Peyer's patch (tissue), 4 donors: ENCODE measurements around the gene PIGX. TPM values are rescaled to one million over a fixed set of nuclear protein-coding genes. Genes with fewer than 3 reads are reported as not detected.
A peak's percentile ranks its signal among the peaks of the same experiment; 100 is the strongest.
"Not testable (repeated sequence)": the region's sequence is repeated elsewhere in the genome, so short reads cannot be mapped to it uniquely, and the experiment has no call there.

Experiments used
- DNase-seq, 3 donors: peaks; one replicate each; pipeline ENCODE4 v3.0.0-alpha.2; 2017 to 2019
- H3K27ac ChIP-seq, 4 donors: fragments of 200-600 bp; sonication (generic); one replicate each; pipeline ENCODE4 v1.5.1; 2016 to 2019
- H3K27me3 ChIP-seq, 2 donors: fragments of 200-600 bp; sonication (generic); one replicate each; pipeline ENCODE4 v1.5.1; 2019
- H3K36me3 ChIP-seq, 3 donors: fragments of 200-600 bp; sonication (generic); one replicate each; pipeline ENCODE4 v1.5.1; 2016 to 2019
- H3K4me1 ChIP-seq, 4 donors: fragments of 200-600 bp; sonication (generic); one replicate each; pipeline ENCODE4 v1.5.1; 2016 to 2019
- H3K4me3 ChIP-seq, 4 donors: fragments of 200-600 bp; sonication (generic); 1 replicate in 3 of 4; 2 replicates in 1 of 4; pipeline ENCODE4 v1.5.1; 2016 to 2019; ENCODE audit warnings: mild to moderate bottlenecking in 1 of 4
- H3K9me3 ChIP-seq, 4 donors: fragments of 200-600 bp; sonication (generic); one replicate each; pipeline ENCODE4 v1.5.1; 2016 to 2019; ENCODE audit warnings: mild to moderate bottlenecking in 1 of 4
- POLR2A ChIP-seq, 2 donors: fragments of 450-650 bp; IDR thresholded peaks; one replicate each; pipeline ENCODE4 v1.5.1; 2017; ENCODE audit warnings: antibody characterized with exemption in 2 of 2, mild to moderate bottlenecking in 2 of 2, moderate library complexity in 2 of 2
- total RNA-seq, 4 donors: library from RNA; depleted of rRNA; stranded (reverse); fragments of >200 nt; gene quantifications; one replicate each; pipeline ENCODE4 v1.1.0, GENCODE V29; 2016
- TF ChIP-seq, protein P1 (sequence below), 6 experiments: fragments of 450-650 bp in 4 of 6; fragments of 200-600 bp in 2 of 6; sonication (generic) in 1 of 6; IDR thresholded peaks; one replicate each; pipeline ENCODE4 v1.5.1; 2017 to 2019; ENCODE audit warnings: antibody characterized with exemption in 6 of 6, mild to moderate bottlenecking in 3 of 6, moderate library complexity in 1 of 6

Gene PIGX
- total RNA-seq, 4 donors from 2014 or later, result 9.4 to 26.1 (median 15.2) TPM

DNA sequence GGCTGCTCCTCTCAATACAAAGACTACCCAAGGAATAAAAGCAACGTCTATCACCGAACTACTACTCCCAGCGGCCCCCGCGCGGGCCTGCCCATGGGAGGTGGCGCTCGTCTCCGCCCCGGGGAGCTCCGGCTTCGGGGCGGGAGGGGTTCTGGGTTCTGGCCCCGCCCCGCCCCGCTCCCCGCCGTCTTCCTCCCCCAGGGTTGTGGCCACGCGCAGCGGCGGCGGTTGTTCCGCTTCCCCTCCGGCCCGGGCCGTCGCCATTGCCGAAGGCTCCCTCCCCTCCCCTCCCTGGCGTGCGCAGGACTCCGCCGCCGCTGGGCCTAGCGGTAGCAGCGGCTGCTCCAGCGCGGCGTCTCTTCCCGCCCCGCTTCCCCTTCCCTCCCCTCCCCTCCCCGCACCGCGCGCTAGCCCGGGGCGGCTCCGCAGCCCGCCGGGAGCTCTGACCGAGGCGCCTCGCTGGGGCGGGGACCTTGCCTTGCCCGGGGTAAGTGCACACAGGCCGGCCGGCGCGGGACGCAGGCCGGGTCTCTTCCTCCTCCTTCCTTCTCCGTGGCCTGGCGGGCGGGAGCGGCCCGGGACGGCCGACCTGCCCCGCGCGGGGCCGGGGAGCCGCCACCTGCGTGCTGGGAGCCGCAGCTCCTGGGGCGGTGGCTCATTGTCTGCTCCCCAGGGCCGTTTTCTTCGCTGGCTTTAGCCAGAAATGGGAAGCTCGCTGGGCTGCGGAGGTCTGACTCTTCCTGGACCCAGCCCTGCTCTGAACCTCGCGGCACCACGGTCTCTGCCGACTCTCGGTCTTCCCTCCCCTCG, 27.7 kb downstream of the PIGX start, which contains the start of gene PAK2:
Gene PAK2 (plus strand): TSS at position 187 of the 810 bp plus-strand sequence. CDS start 42,790 bp downstream, outside the sequence.
- TF ChIP-seq, protein P1, sequence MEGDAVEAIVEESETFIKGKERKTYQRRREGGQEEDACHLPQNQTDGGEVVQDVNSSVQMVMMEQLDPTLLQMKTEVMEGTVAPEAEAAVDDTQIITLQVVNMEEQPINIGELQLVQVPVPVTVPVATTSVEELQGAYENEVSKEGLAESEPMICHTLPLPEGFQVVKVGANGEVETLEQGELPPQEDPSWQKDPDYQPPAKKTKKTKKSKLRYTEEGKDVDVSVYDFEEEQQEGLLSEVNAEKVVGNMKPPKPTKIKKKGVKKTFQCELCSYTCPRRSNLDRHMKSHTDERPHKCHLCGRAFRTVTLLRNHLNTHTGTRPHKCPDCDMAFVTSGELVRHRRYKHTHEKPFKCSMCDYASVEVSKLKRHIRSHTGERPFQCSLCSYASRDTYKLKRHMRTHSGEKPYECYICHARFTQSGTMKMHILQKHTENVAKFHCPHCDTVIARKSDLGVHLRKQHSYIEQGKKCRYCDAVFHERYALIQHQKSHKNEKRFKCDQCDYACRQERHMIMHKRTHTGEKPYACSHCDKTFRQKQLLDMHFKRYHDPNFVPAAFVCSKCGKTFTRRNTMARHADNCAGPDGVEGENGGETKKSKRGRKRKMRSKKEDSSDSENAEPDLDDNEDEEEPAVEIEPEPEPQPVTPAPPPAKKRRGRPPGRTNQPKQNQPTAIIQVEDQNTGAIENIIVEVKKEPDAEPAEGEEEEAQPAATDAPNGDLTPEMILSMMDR (IDR thresholded peaks at IDR 0.05), result peak in 1 of 6 experiments; percentile 2
- TF ChIP-seq POLR2A (IDR thresholded peaks at IDR 0.05), result peak; percentile 34 to 77
- H3K27ac ChIP-seq, result peak within 1 kb of the TSS; percentile 96 to 98 (median 98)
- peak within 1 kb of the TSS; percentile 85 to 93 (median 88) for H3K4me3 ChIP-seq
- no peaks in the 10 kb centered on the region for H3K9me3 ChIP-seq
- H3K4me1 ChIP-seq, result peaks cover 0 to 16% (median 3%) of the 10 kb centered on the region in 4 donors
- H3K36me3 ChIP-seq, result no peaks in the 10 kb centered on the region
- peak; percentile 93 to 98 (median 95) for DNase-seq
- H3K27me3 ChIP-seq, result no peaks in the 10 kb centered on the region

DNA sequence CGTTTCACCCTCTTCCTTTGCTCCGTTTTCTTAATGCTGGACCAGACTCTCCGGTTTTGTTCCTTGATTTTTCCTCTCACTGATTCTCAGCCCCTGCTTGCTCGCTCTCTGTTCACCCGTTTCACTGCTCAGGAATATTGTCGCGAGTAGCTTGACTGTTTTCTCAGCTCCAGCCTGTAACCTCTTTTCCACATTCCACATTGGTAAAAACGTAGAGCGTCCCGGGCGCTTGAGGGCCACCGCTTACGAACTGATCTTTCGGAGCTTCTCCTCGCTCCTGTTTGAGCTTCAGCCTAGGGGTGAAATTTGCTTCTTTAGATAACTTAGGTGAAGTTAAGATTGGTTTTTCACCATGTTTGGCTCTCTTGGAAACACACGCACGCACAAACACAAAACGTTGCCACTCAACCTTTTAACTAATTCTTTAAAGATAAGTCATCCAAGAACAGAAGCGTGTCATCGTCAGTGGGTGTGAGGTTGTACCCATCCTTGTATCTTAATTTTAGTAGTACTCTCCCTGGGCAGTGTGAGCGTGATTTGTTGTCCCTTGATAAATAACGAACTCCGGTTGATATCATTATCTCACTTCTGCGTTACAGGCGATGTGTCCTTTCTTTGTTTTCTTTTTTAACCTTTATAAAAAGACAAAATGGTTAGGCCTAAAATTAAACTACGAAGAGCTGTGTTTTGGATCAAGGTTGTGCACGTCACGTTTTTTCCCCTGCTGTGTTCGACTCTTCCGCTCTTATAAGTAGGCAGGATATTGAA, 28.5 kb downstream of the PIGX start:
- no peaks in the 10 kb centered on the region for H3K9me3 ChIP-seq
- H3K4me1 ChIP-seq, result peaks cover 0 to 16% (median 3%) of the 10 kb centered on the region in 4 donors
- TF ChIP-seq, protein P1 (IDR thresholded peaks at IDR 0.05), result no peak
- no peak for TF ChIP-seq POLR2A (IDR thresholded peaks at IDR 0.05)
- DNase-seq, result peak in 1 of 3 donors; percentile 17
- H3K36me3 ChIP-seq, result no peaks in the 10 kb centered on the region
- peak overlapping the region; percentile 96 to 98 (median 98) for H3K27ac ChIP-seq
- H3K27me3 ChIP-seq, result no peaks in the 10 kb centered on the region
- H3K4me3 ChIP-seq, result peak overlapping the region; percentile 85 to 93 (median 88)

DNA sequence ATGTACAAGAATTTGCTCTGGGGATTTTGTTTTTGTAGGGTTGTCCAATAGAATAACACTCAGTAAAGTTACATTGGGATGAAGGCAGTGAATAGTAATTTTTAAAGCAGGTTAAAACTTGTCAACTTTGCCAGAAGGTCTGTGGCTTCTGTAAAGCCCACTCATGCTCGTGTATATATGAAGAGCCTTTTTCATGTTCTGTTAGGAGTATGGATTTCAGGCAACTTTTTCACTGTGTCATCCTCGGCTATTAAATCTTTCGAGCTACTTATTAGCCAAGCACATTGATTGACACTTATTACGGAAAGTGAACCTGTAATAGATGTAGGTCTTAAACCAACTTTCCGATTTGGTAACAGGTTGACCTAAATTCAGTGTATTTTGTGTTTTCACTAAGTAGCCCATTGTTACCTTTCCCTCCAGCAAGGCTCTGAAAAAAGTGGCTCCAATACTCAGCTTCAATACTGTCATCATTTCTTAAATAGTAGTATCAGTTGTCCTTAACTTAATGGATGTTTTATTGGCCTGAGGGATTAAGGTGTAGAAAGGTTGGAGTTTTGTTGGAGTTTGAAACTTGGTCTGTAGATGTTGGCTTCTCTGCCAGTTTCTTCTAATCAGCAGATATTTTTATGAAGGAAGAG, 29.2 kb downstream of the PIGX start:
- no peaks in the 10 kb centered on the region for H3K9me3 ChIP-seq
- no peak for DNase-seq
- H3K27me3 ChIP-seq, result no peaks in the 10 kb centered on the region
- H3K36me3 ChIP-seq, result no peaks in the 10 kb centered on the region
- peak overlapping the region; percentile 96 to 98 (median 98) for H3K27ac ChIP-seq
- H3K4me1 ChIP-seq, result peaks cover 0 to 16% (median 3%) of the 10 kb centered on the region in 4 donors
- H3K4me3 ChIP-seq, result peak overlapping the region; percentile 85 to 93 (median 88)
- TF ChIP-seq, protein P1 (IDR thresholded peaks at IDR 0.05), result no peak
- TF ChIP-seq POLR2A (IDR thresholded peaks at IDR 0.05), result peak in 1 of 2 donors; percentile 9

DNA sequence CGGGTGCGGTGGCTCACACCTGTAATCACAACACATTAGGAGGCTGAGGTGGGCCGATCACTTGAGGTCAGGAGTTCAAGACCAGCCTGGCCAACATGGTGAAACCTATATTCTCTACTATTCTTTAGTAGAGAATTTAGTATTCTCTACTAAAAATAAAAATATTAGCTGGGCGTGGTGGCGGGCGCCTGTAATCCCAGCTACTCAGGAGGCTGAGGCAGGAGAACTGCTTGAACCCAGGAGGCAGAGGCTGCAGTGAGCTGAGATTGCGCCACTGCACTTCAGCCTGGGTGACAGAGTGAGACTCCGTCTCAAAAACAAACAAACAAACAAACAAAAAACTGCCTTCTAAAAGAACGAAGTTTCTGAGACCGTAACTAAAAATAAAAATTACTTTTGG, 31.4 kb downstream of the PIGX start:
- H3K4me3 ChIP-seq, result not testable (repeated sequence)

DNA sequence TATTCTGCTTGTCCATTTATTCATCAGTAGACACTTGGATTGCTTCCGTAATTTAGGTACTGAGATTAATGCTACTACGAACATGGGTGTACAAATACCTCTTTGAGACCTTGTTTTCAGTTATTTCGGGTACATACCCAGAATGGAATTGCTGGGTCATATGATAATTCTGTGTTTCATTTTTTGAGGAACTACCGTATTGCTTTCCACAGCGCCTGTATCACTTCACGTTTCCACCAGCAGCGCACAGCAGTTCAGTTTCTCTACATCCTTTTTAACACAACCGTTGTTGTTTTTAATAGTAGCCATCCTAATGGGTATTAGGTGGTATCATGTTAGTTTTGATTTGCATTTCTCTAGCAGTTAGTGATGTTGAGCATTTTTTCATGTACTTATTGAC, 36.9 kb downstream of the PIGX start:
- Histone ChIP-seq H3K4me3 (no peak overlapping the region), H3K27ac (no peak overlapping the region), H3K27me3 (no peaks in the 10 kb centered on the region), H3K9me3 (no peaks in the 10 kb centered on the region), H3K36me3 (peaks cover 0 to 5% (median 0%) of the 10 kb centered on the region in 3 donors), H3K4me1 (peaks cover 0 to 3% (median 0%) of the 10 kb centered on the region in 4 donors)
- no peak for DNase-seq
- TF ChIP-seq, protein P1 (IDR thresholded peaks at IDR 0.05), result no peak
- TF ChIP-seq POLR2A (IDR thresholded peaks at IDR 0.05), result no peak

More for the DNA sequence above, 31.4 kb downstream of the PIGX start:
- not testable (repeated sequence) for H3K27ac ChIP-seq, H3K27me3 ChIP-seq, H3K9me3 ChIP-seq, H3K36me3 ChIP-seq, DNase-seq
- peaks cover 0 to 16% (median 3%) of the 10 kb centered on the region in 4 donors for H3K4me1 ChIP-seq
